Left lung (tissue), 10 donors: ENCODE results near the gene NUDT8. TPM values are rescaled to one million over a fixed set of nuclear protein-coding genes. Genes with fewer than 3 reads are reported as not detected.
A peak's percentile ranks its signal among the peaks of the same experiment; 100 is the strongest.
"Not testable (repeated sequence)": the region's sequence is repeated elsewhere in the genome, so short reads cannot be mapped to it uniquely, and the experiment has no call there.

Experiments used
- ATAC-seq: fragments of 200-7000 bp; cut with Tn5 transposase; one replicate; pipeline ENCODE4 v1.9.1; 2020; ENCODE audit warnings: moderate library complexity
- DNase-seq, 4 donors: peaks; one replicate each; pipeline ENCODE4 v3.0.0-alpha.2; 2013 to 2020
- H3K27ac ChIP-seq, 2 donors: fragments of 200-600 bp; sonication (generic) in 1 of 2; one replicate each; pipeline versions ENCODE4 v1.5.0 to v1.8.0; 2020 to 2021
- H3K27me3 ChIP-seq, 2 donors: fragments of 200-600 bp; sonication (generic) in 1 of 2; one replicate each; pipeline versions ENCODE4 v1.5.0 to v1.8.0; 2020 to 2021
- H3K36me3 ChIP-seq, 2 donors: fragments of 200-600 bp; sonication (generic) in 1 of 2; one replicate each; pipeline versions ENCODE4 v1.5.0 to v1.8.0; 2020 to 2021
- H3K4me1 ChIP-seq, 2 donors: fragments of 200-600 bp; one replicate each; pipeline ENCODE4 v1.8.0; 2021
- H3K4me3 ChIP-seq, 2 donors: fragments of 200-600 bp; sonication (generic) in 1 of 2; one replicate each; pipeline versions ENCODE4 v1.5.0 to v1.8.0; 2020 to 2021; ENCODE audit warnings: mild to moderate bottlenecking in 1 of 2
- H3K9me3 ChIP-seq, 2 donors: fragments of 200-600 bp; sonication (generic) in 1 of 2; one replicate each; pipeline versions ENCODE4 v1.5.0 to v1.8.0; 2020 to 2021
- CTCF ChIP-seq, 2 donors: fragments of 200-600 bp; sonication (generic) in 1 of 2; IDR thresholded peaks; one replicate each; pipeline versions ENCODE4 v1.5.0 to v1.8.0; 2021; ENCODE audit warnings: antibody characterized with exemption in 2 of 2
- intact Hi-C, 2 donors: fragments of 100-400 bp; cut with DNase I; formaldehyde crosslinking; loops; one replicate each; pipeline versions ENCODE4 v1.11.2 to v1.14.2; 2022
- polyA plus RNA-seq, 6 donors: library from polyadenylated mRNA; unstranded; fragments of 120-200 nt; gene quantifications; one replicate each; pipeline ENCODE4 v1.2.1, GENCODE V29; 2013; ENCODE audit not compliant: insufficient read length in 6 of 6
- total RNA-seq, 2 donors: library from RNA; stranded (reverse); fragmentation: NEBNext Ultra II Directional; extraction: Animal tissue kit (Norgen Biotek cat#: 25700); gene quantifications; one replicate each; pipeline ENCODE4 v1.2.1, GENCODE V29; 2021
- donor health status: DM: no; HTN: yes; CAD: no.
- donor health status: DM: no; HTN: no; CAD: no.

The NUDT8 gene
- total and polyA plus RNA-seq, 8 donors, result 3.8 to 18.1 (median 5.6) TPM

GRCh38 chr11:67606492-67607295 lies 23.0 kb downstream of the NUDT8 start, which contains the start of gene NDUFV1:
Gene NDUFV1 (plus strand): TSS chr11:67606936. CDS start chr11:67607005, 69 bp downstream.
- ATAC-seq, result peak; percentile 99
- intact Hi-C loops, result no loop called here
- H3K36me3 ChIP-seq, result peaks cover 0 to 34% of the 10 kb centered on the region in 2 donors
- peak within 1 kb of the TSS; percentile 21 to 80 for H3K27ac ChIP-seq
- H3K9me3 ChIP-seq, result no peaks in the 10 kb centered on the region
- peak; percentile 38 to 73 for TF ChIP-seq CTCF (IDR thresholded peaks at IDR 0.05)
- H3K27me3 ChIP-seq, result no peaks in the 10 kb centered on the region
- DNase-seq, result peak; percentile 96 to 100 (median 98)
- peak within 1 kb of the TSS; percentile 89 to 98 for H3K4me3 ChIP-seq
- peaks cover 13 to 23% of the 10 kb centered on the region in 2 donors for H3K4me1 ChIP-seq

GRCh38 chr11:67606093-67606491 lies 23.6 kb downstream of the NUDT8 start:
- Histone ChIP-seq H3K4me1 (peaks cover 13 to 24% of the 10 kb centered on the region in 2 donors), H3K36me3 (peaks cover 0 to 28% of the 10 kb centered on the region in 2 donors), H3K4me3 (peak overlapping the region; percentile 89 to 98), H3K9me3 (no peaks in the 10 kb centered on the region), H3K27me3 (no peaks in the 10 kb centered on the region), H3K27ac (peak overlapping the region in 1 of 2 donors; percentile 80)
- intact Hi-C loops, result no loop called here
- no peak for TF ChIP-seq CTCF (IDR thresholded peaks at IDR 0.05)
- ATAC-seq, result no peak
- peak in 3 of 4 donors; percentile 63 to 83 (median 64) for DNase-seq

GRCh38 chr11:67605231-67606011 lies 24.3 kb downstream of the NUDT8 start:
- TF ChIP-seq CTCF (IDR thresholded peaks at IDR 0.05), result no peak
- no peaks in the 10 kb centered on the region for H3K27me3 ChIP-seq
- ATAC-seq (no peak), DNase-seq (no peak)
- peaks cover 0 to 21% of the 10 kb centered on the region in 2 donors for H3K36me3 ChIP-seq
- no peak overlapping the region for H3K4me3 ChIP-seq
- peaks cover 13 to 30% of the 10 kb centered on the region in 2 donors for H3K4me1 ChIP-seq
- no peak overlapping the region for H3K27ac ChIP-seq
- intact Hi-C loops, result no loop called here
- H3K9me3 ChIP-seq, result no peaks in the 10 kb centered on the region

- DNase-seq (no peak), ATAC-seq (no peak)
- no peak overlapping the region for H3K27ac ChIP-seq
- no peaks in the 10 kb centered on the region for H3K9me3 ChIP-seq
- no peak for TF ChIP-seq CTCF (IDR thresholded peaks at IDR 0.05)
- H3K4me3 ChIP-seq, result no peak overlapping the region
- intact Hi-C loops, result no loop called here
- H3K27me3 ChIP-seq, result no peaks in the 10 kb centered on the region
- H3K36me3 ChIP-seq, result peaks cover 0 to 15% of the 10 kb centered on the region in 2 donors
- peaks cover 13 to 32% of the 10 kb centered on the region in 2 donors for H3K4me1 ChIP-seq
Observed at GRCh38 chr11:67604815-67605214, 24.9 kb downstream of the NUDT8 start.

- intact Hi-C loops, H3K9me3 ChIP-seq, DNase-seq, H3K4me3 ChIP-seq, H3K36me3 ChIP-seq, ATAC-seq, H3K27me3 ChIP-seq, H3K27ac ChIP-seq: not testable (repeated sequence)
- H3K4me1 ChIP-seq, result peaks cover 13 to 32% of the 10 kb centered on the region in 2 donors
Observed at GRCh38 chr11:67604119-67604518, 25.6 kb downstream of the NUDT8 start.
